GM21526 (cell line): ENCODE measurements around the gene SHANK3.

Source experiments
- ATAC-seq: cut with Tn5 transposase; IDR thresholded peaks from one replicate; pipeline ENCODE4 v1.9.1; 2021; ENCODE audit warnings: moderate library complexity; ENCODE audit not compliant: unreplicated experiment, low FRiP score

The SHANK3 gene

GRCh38 chr22:50710886-50711285 is 38.3 kb downstream of the SHANK3 start:
- ATAC-seq: no peak

- no peak for ATAC-seq
Measured at GRCh38 chr22:50711446-50712340, 39.1 kb downstream of the SHANK3 start.

- ATAC-seq: no peak
Measured at GRCh38 chr22:50712341-50713007, 39.9 kb downstream of the SHANK3 start.

GRCh38 chr22:50713008-50713385 is 40.4 kb downstream of the SHANK3 start:
- no peak for ATAC-seq

GRCh38 chr22:50713571-50714056 is 41.0 kb downstream of the SHANK3 start:
- no peak for ATAC-seq

GRCh38 chr22:50714150-50714549 is 41.5 kb downstream of the SHANK3 start:
- ATAC-seq: no peak

- no peak for ATAC-seq
Measured at GRCh38 chr22:50714631-50715179, 42.1 kb downstream of the SHANK3 start.

- no peak for ATAC-seq
Measured at GRCh38 chr22:50715250-50715649, 42.6 kb downstream of the SHANK3 start.

GRCh38 chr22:50715776-50716175 is 43.2 kb downstream of the SHANK3 start:
- ATAC-seq: no peak

- no peak for ATAC-seq
Measured at GRCh38 chr22:50716290-50717024, 43.8 kb downstream of the SHANK3 start.

- ATAC-seq: no peak
Measured at GRCh38 chr22:50717709-50718351, 45.2 kb downstream of the SHANK3 start.

- ATAC-seq: no peak
Measured at GRCh38 chr22:50718352-50718709, 45.7 kb downstream of the SHANK3 start.

- ATAC-seq: no peak
Measured at GRCh38 chr22:50719814-50720300, 47.2 kb downstream of the SHANK3 start.

GRCh38 chr22:50720301-50721256 is 48.0 kb downstream of the SHANK3 start:
- ATAC-seq: no peak

GRCh38 chr22:50721257-50721844 is 48.7 kb downstream of the SHANK3 start:
- no peak for ATAC-seq

- ATAC-seq: no peak
Measured at GRCh38 chr22:50722048-50722701, 49.6 kb downstream of the SHANK3 start.
